ENCODE results near the gene STXBP3. TPM values are rescaled to one million over a fixed set of nuclear protein-coding genes. Genes with fewer than 3 reads are reported as not detected.
A peak's percentile ranks its signal among the peaks of the same experiment; 100 is the strongest.

STXBP3 gene
- polyA plus RNA-seq, 2 of the 4 experiments (the other 2 are of a cell fraction), result 30.4 to 44.8 TPM

- TF ChIP-seq REST (IDR thresholded peaks at IDR 0.05) (no peak), POLR2AphosphoS2 (conservative IDR thresholded peaks at IDR 0.05; ENCODE audit: low read length) (no peak), HES2 (IDR thresholded peaks at IDR 0.05) (no peak)
Observed at GRCh38 chr1:108747171-108747850, 837 bp downstream of the STXBP3 start (continued).

- 0 out of 3 replicates have a peak, but pooled peaks cover 5% of the 10 kb centered on the region for H3K4me1 ChIP-seq
- H3K4me2 ChIP-seq, result peak overlapping the region; percentile 68
- H3K4me3 ChIP-seq, result peak overlapping the region; percentile 76; the same call in 2 of the 3 replicates
- DNase-seq (ENCODE audit: low read depth in 1 of 2, low spot score in 1 of 2) (no peak), ATAC-seq (no peak), FAIRE-seq (no peak)
- H3K9me3 ChIP-seq, result no peaks in the 10 kb centered on the region
- no peak for TF ChIP-seq NFE2L2 (conservative IDR thresholded peaks at IDR 0.05; ENCODE audit: low read length)
- WGBS (ENCODE audit: missing lambda C conversion rate), result 75% methylated on average over 3 of the region's 3 CpGs
- no peak overlapping the region; a peak in 1 of 6 replicates for H3K27ac ChIP-seq
- POLR2A ChIA-PET, result no interaction called here
- CTCF ChIA-PET, result interaction anchor here (1.3 kb wide), 1 partner anchor 150 kb away, joined by 3 read pairs; no protein-coding TSS in a partner anchor
Observed at GRCh38 chr1:108747898-108748297, 1.4 kb downstream of the STXBP3 start.

- no peak overlapping the region for H3K27ac ChIP-seq
- no peaks in the 10 kb centered on the region for H3K9me3 ChIP-seq
- no peak overlapping the region for H3K4me2 ChIP-seq
- 82% methylated on average over 4 of the region's 4 CpGs for WGBS (ENCODE audit: missing lambda C conversion rate)
- TF ChIP-seq NPAS2 (CRISPR knock-in tag; IDR thresholded peaks at IDR 0.05; ENCODE audit: borderline replicate concordance), result no peak
- no peak for TF ChIP-seq ZFP36 (IDR thresholded peaks at IDR 0.05; ENCODE audit: borderline replicate concordance, partially characterized antibody)
- no peak for TF ChIP-seq JUNB (IDR thresholded peaks at IDR 0.05)
- TF ChIP-seq BHLHE40 (IDR thresholded peaks at IDR 0.05; ENCODE audit: low read depth, low read length), result no peak
- TF ChIP-seq HOXA7 (CRISPR knock-in tag; IDR thresholded peaks at IDR 0.05), result no peak
- TF ChIP-seq EP300 (IDR thresholded peaks at IDR 0.05), result no peak
- TF ChIP-seq HOXB13 (CRISPR knock-in tag; IDR thresholded peaks at IDR 0.05; ENCODE audit: low read depth), result no peak
- no peak for TF ChIP-seq RARB (CRISPR knock-in tag; IDR thresholded peaks at IDR 0.05)
- no peak for TF ChIP-seq PHF8 (IDR thresholded peaks at IDR 0.05; ENCODE audit: borderline replicate concordance, low read depth)
- TF ChIP-seq CBX2 (IDR thresholded peaks at IDR 0.05; ENCODE audit: borderline replicate concordance, low read depth), result no peak
- TF ChIP-seq FOSL2 (IDR thresholded peaks at IDR 0.05), result no peak
- TF ChIP-seq FOSL2 (CRISPR knock-in tag; IDR thresholded peaks at IDR 0.05), result no peak
- TF ChIP-seq ESRRA (IDR thresholded peaks at IDR 0.05; ENCODE audit: borderline replicate concordance, low read length), result no peak
- TF ChIP-seq PBX3 (IDR thresholded peaks at IDR 0.05), result no peak
- no peak for TF ChIP-seq USF2 (IDR thresholded peaks at IDR 0.05)
- no peak for TF ChIP-seq JUN (IDR thresholded peaks at IDR 0.05)
- no peak for TF ChIP-seq CHD2 (IDR thresholded peaks at IDR 0.05; ENCODE audit: low read length, partially characterized antibody)
- TF ChIP-seq RNF2 (IDR thresholded peaks at IDR 0.05; ENCODE audit: borderline replicate concordance, low read depth), result no peak
- DNase-seq (ENCODE audit: low read depth in 1 of 2, low spot score in 1 of 2) (no peak), ATAC-seq (no peak), FAIRE-seq (no peak)
- H3K4me1 ChIP-seq, result 0 out of 3 replicates have a peak, but pooled peaks cover 5% of the 10 kb centered on the region
- ChIA-PET POLR2A (no interaction called here), CTCF (no interaction called here)
- no peak overlapping the region for H3K4me3 ChIP-seq
Observed at GRCh38 chr1:108749081-108749480, 2.6 kb downstream of the STXBP3 start.
